Stimulated activated CD8-positive, alpha-beta memory T cell treated with anti-CD3 and anti-CD28 coated beads, Interleukin-7, amount 100 ng/mL, for 48 hours (primary cell): ENCODE measurements around the gene ARHGEF3.

Experiments used
- DNase-seq, 2 donors: peaks; one replicate each; pipeline ENCODE4 v3.0.0-alpha.2; 2020; ENCODE audit warnings: low read depth in 1 of 2; ENCODE audit errors: extremely low read depth in 1 of 2

The ARHGEF3 gene

DNA sequence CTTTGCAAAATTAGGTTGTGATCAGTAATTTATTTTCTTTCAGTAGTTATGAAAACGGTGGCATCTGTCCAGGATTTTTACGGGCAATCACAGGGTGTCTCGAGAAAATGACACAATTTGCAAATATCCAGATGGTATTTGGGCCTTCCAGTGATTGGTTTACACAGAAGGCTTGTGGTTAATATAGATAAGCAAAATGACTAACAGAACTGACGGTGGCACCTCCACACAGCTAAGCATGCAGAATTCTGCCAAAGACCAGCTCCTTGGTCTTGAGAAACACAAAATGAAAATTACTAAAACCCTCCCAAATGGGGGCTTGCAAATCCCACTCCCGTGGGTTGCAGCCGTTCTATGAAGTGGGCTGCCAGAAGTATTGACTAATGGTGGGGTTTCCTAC is 5.5 kb downstream of the ARHGEF3 start:
- DNase-seq: no peak

DNA sequence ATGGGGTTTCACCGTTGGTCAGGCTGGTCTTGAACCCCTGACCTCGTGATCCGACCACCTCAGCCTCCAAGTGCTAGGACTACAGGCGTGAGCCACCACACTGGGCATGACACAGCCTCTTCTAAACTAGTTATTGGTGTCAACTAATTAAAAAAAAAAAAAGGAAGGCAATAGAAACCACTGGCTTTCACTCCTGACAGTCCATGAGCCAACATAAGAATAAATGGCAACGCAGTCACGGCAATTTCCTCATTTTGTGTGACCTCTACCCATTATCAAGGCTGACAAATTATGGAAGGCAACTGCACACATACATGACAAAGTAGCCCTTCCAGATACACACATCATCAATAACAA is 5.9 kb downstream of the ARHGEF3 start:
- no peak for DNase-seq

DNA sequence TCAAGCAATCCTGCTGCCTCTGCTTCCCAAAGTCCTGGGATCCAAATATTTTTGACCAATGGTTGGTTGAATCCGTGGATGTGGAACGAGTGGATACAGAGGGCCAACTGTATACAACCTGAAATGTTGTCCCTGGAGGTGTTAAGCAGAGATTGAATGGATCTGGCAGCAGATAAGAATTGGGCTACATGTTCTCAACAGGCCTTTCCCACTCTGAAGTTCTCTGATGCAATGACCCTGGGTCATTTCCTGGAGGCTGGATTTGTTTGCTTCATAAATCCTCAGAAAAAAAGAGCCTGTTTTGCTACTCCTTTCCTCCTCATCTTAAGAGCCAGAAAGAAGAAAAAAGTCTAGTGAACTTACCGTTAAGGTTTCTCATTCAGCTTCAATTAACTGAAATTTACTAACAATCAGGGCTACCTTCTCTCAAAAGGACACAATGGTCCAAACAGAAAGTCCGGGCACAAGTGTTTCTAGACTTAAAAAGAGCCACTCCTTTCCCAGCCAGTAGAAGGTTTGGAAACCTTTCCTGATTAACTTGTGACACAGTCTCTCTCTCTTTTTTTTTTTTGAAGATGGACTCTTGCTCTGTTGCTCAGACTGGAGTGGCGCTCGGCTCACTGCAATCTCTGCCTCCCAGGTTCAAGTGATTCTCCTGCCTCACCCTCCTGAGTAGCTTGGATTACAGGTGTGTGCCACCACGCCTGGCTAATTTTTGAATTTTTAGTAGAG is 6.5 kb downstream of the ARHGEF3 start:
- DNase-seq: no peak

DNA sequence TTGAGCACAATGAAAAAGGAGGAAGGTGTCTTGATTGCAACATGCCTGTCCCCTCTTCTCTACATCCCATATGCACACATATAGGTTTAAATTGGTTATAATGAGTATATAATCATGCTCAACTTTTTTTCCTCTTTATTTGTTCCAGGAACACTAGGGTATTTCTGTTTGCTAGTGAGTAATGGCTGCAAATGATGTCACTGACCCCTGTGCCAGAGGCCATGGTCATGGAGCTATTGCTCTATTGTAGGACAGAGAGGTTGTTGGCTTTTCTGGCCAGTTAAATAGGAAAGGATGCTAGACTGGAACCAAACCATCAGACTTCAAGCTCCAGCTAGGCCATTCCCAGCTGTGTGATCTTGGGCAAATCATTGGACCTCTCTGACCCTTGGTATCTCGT is 9.6 kb downstream of the ARHGEF3 start:
- no peak for DNase-seq

DNA sequence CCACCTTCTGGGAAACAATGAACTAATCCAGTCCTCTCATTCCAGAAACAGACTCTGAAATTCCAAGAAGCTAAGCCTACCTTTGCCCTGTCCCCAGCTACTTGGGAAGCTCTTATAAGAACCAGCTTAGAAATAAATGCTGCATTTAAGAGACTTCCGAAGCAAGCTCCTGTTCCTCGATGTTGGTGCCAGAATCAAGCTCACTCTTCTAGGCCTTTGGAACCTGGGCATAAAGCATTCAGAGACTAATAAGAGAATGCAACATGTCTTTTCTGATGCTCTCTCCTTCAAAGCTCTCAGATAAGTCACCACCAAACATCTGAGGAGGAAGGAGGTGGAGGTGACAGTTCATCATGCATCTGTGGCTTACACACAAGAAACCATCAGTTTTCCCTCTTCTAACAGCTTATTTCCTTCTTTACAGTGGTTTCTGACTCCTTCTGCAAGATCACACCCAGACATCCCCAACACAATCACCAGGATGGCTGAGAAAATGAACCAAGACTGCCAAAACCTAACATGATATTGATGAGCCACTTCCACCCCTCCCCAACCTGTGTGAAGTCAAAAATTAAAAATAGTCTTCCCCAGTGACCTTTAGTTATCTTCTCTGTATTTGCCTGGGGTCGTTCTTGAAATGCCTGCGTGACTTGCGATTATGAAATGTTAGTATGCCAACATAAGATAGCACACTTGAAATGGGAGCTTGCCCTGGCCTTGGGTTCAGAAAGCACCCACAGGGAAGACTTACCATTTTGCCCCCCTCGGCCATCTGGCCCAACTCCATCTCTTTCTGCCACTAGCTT is 11.5 kb downstream of the ARHGEF3 start:
- no peak for DNase-seq

DNA sequence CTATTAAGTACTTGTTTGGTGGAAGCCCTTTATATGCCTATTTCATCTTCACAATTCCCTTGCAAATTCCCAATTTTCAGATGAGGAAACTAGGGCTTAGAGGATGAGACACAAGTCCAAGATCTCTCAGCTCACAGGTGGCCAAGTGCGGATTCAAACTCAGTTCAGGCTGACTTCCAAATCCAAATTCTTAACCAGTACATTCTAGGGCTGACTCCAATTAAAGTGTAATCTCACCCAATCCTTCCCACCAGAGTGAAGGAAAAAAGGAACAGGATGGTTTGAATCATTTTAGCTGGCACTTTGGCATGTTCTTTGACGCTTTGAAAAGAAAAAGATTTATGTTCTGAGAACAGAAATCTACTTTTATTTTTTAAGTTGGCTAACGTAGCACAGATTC is 12.7 kb downstream of the ARHGEF3 start:
- no peak for DNase-seq

DNA sequence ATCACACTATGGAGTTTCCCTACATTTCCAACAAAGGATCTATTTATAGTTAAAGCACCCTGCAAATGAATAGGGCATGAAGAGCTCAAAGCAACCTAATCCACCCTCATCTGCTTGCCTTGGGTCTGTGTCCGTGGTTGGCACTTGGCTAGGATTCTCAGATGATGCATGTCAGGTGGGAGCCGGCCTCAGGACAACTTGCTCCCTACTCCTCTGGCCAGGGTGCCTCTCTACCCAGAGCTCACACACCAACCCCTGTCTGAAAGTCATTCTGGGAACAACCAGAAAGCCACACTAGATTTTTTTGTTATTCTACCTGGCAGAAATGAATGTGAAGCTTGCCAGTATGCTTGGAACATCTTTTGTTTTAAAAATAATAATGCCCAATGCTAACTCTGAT is 13.2 kb downstream of the ARHGEF3 start:
- no peak for DNase-seq

DNA sequence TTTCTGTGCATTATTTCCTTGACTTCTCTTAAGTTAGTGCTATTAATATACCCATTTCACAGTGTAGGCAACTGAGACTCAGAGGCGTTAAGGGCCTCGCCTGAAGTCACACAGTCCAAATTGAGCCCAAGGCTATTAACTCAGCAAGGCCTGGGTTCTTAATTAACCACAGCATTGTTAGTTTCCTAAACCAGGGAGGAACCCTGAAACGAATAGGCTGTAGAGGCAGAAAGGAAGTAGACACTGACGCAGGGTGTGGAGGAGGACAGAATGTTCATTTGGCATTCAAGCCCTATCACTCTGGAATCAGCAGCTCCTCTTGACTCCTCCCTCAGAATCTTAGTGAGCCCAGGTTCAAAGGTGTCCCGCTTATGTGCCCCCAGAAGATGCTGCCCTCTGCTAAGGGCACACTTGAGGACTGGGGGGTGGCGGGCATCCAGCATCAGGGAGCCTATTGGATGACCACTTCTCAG is 13.9 kb downstream of the ARHGEF3 start:
- no peak for DNase-seq

DNA sequence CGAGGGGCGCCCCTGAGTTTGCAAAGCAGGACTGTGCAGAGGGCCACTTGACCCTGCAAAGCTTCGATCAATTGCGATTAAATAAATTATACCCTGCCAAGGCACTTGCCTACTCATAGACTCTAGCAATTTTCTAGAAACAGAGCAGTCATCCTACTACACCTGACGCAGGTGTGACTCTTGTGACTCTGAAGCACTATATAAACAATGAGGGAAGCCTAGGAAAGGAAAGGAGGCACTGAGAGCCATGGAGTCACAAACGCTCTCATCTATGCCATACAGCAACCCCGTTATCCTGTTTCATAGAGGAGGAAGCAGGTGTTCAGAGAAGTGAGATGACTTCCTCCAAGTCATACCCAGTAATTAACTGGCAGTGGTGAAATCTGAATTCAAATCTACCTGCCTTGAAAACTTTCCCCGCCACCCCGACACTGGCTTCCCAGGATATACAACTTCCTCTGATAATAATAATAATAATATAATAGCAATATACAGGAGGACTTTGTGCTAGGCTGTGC is 14.4 kb downstream of the ARHGEF3 start:
- no peak for DNase-seq

DNA sequence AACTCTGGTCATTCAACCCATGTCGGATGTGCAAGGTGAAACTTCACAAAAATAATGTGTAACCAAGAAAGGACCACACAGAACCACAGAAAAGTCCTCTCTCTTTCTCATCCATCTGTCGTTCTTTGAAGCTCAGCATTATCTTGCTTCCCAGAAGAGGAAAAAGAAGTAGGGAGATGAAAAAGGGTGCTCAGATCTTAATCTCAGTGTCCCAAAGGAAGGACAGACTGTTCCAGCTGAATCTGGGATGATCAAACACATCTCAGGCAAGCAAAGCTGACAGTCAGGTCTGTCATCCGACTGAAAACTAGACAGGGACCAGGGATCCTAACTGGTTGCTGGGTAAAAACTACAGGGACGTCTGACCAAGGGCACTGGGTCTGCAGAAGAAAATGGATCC is 16.2 kb downstream of the ARHGEF3 start:
- no peak for DNase-seq

DNA sequence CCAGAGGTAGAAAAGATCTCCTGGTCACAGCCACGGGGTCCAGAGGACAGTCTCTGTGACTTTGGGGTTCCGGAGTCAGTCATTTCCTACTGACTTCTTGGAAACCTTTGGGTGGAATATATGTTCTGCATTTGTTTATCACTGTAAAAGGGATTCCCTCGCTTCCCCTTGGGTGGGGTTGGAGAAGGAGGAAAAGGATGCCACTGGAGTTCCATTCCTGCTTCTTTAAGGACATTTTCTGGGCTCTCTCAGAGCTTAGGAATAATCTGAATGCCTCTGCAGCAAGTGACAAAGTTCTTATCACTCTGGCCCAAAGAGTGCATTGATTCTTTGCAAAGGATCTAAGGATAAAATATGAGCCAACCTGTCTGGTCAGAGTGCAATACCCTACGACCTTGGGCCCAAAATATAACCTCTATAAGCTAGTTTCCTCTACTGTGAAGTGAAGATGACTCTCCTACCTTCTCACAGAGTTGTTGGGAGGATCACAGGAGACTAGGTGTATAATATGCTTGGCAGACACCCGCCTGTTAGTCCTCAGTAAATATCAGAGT is 17.2 kb downstream of the ARHGEF3 start:
- DNase-seq: no peak

DNA sequence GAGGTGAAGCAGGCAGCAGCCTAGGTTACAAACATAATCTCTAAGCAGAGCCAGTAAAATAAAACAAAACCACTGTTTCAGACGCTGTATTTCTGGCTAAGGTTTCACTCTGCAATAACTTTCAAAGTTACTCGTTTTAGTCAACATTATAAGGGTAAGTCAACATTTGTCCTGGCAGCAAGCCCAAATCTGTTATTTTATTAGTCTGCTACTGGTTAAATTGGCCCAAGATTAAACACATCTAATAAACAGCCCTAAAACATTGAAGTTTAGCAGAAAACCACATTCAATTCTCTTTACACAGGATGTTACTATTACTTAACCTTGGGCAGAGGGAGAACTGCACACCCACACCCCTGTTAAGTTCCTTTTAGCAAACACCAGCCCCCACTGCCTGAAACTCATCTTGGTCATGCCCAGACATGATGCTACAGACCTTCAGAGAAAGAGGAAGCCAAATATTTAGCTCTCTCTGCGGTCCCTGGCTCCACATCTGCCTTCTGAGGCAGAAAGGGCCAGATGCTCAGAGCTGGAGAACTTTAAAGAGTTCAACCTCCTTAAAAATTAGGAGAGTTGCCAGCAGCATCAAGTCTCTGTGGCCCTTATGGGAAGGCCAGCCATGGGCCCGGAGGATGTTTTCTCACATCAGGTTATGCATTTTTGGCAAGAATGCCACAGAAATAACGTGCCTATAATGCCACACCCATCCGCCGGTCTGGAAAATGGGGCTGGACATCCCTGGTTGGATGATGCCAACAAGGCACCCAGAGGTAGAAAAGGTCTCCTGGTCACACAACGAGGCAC is 17.9 kb downstream of the ARHGEF3 start:
- DNase-seq: peak in 1 of 2 donors; percentile 70

DNA sequence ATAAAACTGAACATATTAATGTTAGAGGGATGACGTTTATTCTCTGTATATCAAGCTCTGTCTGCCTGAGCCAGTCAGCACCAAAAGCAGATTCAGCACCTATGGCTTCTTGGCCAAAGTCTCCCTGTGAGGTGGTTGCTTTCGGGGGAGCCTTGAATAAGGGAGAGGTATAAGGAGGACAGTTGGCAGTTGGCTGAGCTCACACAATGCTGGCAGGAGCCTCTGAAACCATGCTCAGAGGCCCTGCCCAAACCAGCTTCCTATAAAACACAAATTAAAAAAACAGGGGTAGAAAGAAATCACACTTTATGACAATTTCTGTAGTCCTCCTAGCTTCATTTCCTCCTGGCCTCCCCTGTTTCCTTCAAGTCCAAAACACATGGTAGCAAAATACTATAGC is 18.8 kb downstream of the ARHGEF3 start:
- no peak for DNase-seq

DNA sequence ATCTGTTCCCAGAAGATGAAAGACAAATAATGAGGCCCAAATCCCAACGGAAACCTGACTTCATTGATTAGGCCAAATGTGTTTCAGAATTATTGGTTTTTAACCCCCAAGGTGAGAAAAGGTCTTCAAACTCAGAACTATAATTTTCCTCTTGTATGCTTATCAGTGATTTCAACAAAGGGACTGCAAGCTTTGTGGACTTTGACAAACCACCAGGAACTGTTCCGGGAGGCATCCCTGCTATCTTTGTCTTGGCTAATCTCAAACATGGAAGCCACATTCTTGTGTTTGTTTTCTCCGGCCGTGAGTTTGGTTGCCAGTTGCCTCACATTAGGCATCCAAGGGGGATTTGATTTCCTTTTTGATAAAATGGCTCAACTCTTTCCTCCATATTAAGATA is 19.5 kb downstream of the ARHGEF3 start:
- no peak for DNase-seq

DNA sequence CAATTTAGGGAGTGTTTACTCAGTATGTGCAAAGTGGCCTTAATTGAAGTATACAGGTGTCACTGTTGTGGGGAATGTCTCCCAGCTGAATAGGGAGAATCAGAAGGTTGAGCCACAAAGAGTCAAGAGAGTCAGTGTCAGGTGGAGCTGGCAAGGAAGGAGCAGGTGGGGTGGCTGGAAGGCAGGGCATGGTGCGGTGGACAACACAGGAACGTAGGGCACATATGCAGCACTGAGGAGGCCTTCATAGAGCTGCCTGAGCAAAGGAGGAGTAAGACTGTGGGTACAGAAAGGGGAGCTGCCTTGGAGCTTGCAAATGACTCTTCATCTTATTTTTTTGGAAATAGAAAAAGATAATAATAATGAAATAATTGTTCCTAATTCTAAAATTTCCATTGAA is 20.0 kb downstream of the ARHGEF3 start:
- no peak for DNase-seq

DNA sequence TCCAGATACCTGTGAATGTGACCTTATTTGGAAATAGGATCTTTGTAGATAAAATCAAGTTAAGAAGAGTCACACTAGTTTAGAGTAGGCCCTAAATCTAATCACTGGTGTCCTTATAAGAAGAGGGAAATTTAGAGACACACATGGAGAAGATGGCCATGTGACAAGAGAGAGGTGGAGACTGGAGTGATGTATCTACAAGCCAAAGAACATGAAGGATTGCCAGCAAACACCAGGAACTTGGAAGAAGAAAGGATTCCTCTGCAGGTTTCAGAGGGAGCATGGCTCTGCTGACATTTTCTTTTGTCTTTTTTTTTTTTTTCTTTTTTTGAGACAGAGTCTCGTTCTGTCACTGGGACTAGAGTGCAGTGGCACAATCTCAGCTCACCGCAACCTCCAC is 20.8 kb downstream of the ARHGEF3 start:
- DNase-seq: no peak

DNA sequence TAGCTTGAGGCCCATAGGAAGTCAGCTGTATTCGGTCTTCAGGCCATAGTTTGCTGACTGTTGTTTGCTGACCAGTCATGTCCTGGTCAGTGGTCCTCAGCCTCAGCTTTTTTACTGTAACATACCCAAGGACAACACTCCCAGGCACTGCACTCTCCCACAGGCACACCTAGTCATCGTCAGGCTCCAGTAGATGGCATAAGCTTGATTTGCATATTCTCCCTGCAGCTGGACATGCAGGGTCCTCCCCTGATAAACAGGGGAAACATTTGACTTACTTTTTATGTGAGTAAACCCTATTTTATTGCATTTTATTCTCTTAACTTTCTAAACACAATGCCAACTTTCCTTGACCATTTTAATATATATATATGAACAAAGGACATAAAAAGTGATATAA is 22.9 kb downstream of the ARHGEF3 start:
- no peak for DNase-seq

DNA sequence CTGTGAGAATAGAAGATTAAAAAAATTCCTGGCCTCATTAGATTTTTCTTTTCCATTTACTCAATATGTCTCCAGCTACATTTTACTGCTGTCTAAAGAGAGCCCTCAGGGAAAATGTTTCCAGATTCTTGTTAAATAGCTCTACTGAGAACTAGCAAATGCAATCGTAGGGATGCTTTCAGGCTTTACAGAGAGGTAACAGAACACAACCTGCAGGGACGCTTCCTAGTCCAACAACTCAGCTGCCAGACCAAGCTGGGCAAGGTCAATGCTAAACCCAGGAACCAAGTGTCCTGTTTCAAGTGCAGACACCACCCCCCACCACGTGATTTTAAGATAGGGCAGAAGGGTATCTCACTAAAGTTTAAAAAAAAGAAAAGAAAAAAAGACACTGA is 25.2 kb downstream of the ARHGEF3 start:
- no peak for DNase-seq

DNA sequence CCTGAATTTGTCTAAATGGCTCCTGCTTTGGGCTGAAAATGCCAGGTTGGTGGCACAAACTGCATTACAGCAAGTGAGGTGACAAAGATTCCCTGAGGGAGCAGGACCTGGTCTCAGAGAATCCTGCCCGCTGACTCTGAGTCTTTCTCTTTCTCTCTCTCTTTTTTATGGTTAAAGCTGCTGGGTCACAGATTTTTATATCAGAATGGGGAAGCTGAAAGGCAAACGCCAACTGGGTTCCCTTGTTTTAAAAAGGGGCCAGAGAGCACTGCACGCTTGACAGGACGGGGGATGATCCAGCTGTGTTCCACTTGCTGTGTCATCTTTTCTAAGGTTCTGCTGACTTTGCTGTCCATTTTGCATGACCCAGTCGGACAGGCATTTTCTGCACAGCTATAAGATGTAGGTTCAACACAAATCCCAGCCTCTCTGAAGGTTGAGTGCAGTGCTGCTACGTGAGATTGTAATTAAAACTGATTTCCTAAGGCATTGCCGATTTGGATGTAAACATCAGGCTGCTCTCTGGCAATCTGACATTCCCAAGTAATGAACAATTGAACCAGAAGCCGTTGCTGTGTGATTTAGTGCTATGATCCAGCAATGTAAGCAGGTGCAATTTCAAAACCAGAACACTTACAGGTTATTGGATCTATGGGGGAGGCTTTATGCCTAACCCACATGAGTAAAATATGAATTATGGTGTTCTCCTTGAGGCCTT is 25.8 kb downstream of the ARHGEF3 start:
- DNase-seq: no peak

DNA sequence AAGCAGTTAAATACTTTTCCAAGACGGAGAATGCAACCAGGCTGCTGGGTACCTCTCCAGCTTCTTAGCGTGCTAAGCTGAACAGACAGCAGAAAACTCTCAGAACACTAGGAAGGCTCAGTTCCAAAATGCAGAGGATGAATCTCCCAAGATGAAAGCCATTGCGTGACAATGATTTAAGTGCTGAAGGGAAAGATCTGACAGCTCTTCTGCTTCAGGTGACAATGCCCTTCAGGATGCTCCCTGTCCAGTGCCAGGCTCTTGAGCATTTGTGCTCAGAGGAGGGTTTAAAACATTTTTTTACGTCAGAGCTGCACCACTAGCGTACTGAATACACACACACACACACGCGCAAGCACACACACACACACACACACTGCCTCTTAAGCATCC is 26.3 kb downstream of the ARHGEF3 start:
- no peak for DNase-seq
